NCI-H1417 treated with DMSO at 0.1 percent for 48 hours (cell line): ENCODE results near the gene IL4.
"Not testable (repeated sequence)": the region's sequence is repeated elsewhere in the genome, so short reads cannot be mapped to it uniquely, and the experiment has no call there.

Experiments
- DNase-seq: peaks from one replicate; lab custom pipeline; 2025; lab: John Stamatoyannopoulos, UW

Gene IL4

GRCh38 chr5:132673939-132674630, at the start of gene IL4:
TSS of gene IL4 (plus strand) at chr5:132673989. CDS start at chr5:132674051, 62 bp downstream.
- no peak for DNase-seq

GRCh38 chr5:132627470-132627869, 46.3 kb upstream of the IL4 start:
- DNase-seq: no peak

- DNase-seq: no peak
Measured at GRCh38 chr5:132628814-132629213, 45.0 kb upstream of the IL4 start.

GRCh38 chr5:132629230-132629944, 44.4 kb upstream of the IL4 start:
- no peak for DNase-seq

- DNase-seq: not testable (repeated sequence)
Measured at GRCh38 chr5:132633587-132633986, 40.2 kb upstream of the IL4 start.

- DNase-seq: no peak
Measured at GRCh38 chr5:132635873-132636272, 37.9 kb upstream of the IL4 start.

- no peak for DNase-seq
Measured at GRCh38 chr5:132637241-132637640, 36.5 kb upstream of the IL4 start.

- DNase-seq: no peak
Measured at GRCh38 chr5:132639706-132640130, 34.1 kb upstream of the IL4 start.

- DNase-seq: no peak
Measured at GRCh38 chr5:132640613-132641012, 33.2 kb upstream of the IL4 start.

- no peak for DNase-seq
Measured at GRCh38 chr5:132641241-132641723, 32.5 kb upstream of the IL4 start.

- DNase-seq: no peak
Measured at GRCh38 chr5:132641841-132642240, 31.9 kb upstream of the IL4 start.

GRCh38 chr5:132644177-132644576, 29.6 kb upstream of the IL4 start:
- DNase-seq: no peak

- no peak for DNase-seq
Measured at GRCh38 chr5:132646583-132647266, 27.1 kb upstream of the IL4 start.

- no peak for DNase-seq
Measured at GRCh38 chr5:132647473-132647872, 26.3 kb upstream of the IL4 start.

GRCh38 chr5:132648355-132648754, 25.4 kb upstream of the IL4 start:
- DNase-seq: no peak

- DNase-seq: no peak
Measured at GRCh38 chr5:132651838-132652469, 21.8 kb upstream of the IL4 start.

- no peak for DNase-seq
Measured at GRCh38 chr5:132653716-132654115, 20.1 kb upstream of the IL4 start.

GRCh38 chr5:132655821-132656773, 17.7 kb upstream of the IL4 start:
- DNase-seq: no peak

- no peak for DNase-seq
Measured at GRCh38 chr5:132656774-132657355, 16.9 kb upstream of the IL4 start.

GRCh38 chr5:132657676-132658380, 16.0 kb upstream of the IL4 start, which contains the start of gene IL13:
TSS of gene IL13 (plus strand) at chr5:132658173. CDS start at chr5:132658187, 14 bp downstream.
- no peak for DNase-seq
